Kidney glomerular epithelial cell (primary cell): Measurements from ENCODE around the gene RPL36A.

Source experiments
- DNase-seq: peaks from one replicate; lab custom pipeline; 2025; lab: John Stamatoyannopoulos, UW

RPL36A gene

GRCh38 chrX:101442085-101442484, 51.3 kb downstream of the RPL36A start:
- no peak for DNase-seq
